Measurements from ENCODE around the gene TXNDC11.

TXNDC11 gene

GRCh38 chr16:11747949-11748403 lies 5.3 kb upstream of the TXNDC11 start:
- no peaks in the 10 kb centered on the region for H3K27me3 Mint-ChIP-seq (ENCODE audit: low read depth, poor library complexity)
- no peaks in the 10 kb centered on the region for H3K9me3 Mint-ChIP-seq
- peaks cover 17% of the 10 kb centered on the region for H3K4me1 Mint-ChIP-seq
- TF ChIP-seq CTCF (IDR thresholded peaks at IDR 0.05) = no peak
- no peak overlapping the region for H3K4me3 Mint-ChIP-seq
- peaks cover 36% of the 10 kb centered on the region for H3K36me3 Mint-ChIP-seq (ENCODE audit: low read depth)
- peak overlapping the region; percentile 62 for H3K27ac Mint-ChIP-seq
- DNase-seq = no peak

GRCh38 chr16:11744075-11744470 lies 1.4 kb upstream of the TXNDC11 start:
- peaks cover 42% of the 10 kb centered on the region for H3K4me1 Mint-ChIP-seq
- H3K27me3 Mint-ChIP-seq (ENCODE audit: low read depth, poor library complexity) = no peaks in the 10 kb centered on the region
- DNase-seq = no peak
- H3K36me3 Mint-ChIP-seq (ENCODE audit: low read depth) = peaks cover 19% of the 10 kb centered on the region
- peak overlapping the region; percentile 82 for H3K4me3 Mint-ChIP-seq
- no peaks in the 10 kb centered on the region for H3K9me3 Mint-ChIP-seq
- no peak overlapping the region for H3K27ac Mint-ChIP-seq
- TF ChIP-seq CTCF (IDR thresholded peaks at IDR 0.05) = no peak

- TF ChIP-seq CTCF (IDR thresholded peaks at IDR 0.05) = no peak
- H3K4me3 Mint-ChIP-seq = peak overlapping the region; percentile 82
- H3K4me1 Mint-ChIP-seq = peaks cover 42% of the 10 kb centered on the region
- DNase-seq = no peak
- no peaks in the 10 kb centered on the region for H3K27me3 Mint-ChIP-seq (ENCODE audit: low read depth, poor library complexity)
- H3K36me3 Mint-ChIP-seq (ENCODE audit: low read depth) = peaks cover 20% of the 10 kb centered on the region
- peak overlapping the region; percentile 75 for H3K27ac Mint-ChIP-seq
- H3K9me3 Mint-ChIP-seq = no peaks in the 10 kb centered on the region
These were observed 834 bp upstream of the TXNDC11 start for GRCh38 chr16:11743308-11744074.

- Mint-ChIP-seq H3K4me1 (peaks cover 45% of the 10 kb centered on the region), H3K36me3 (ENCODE audit: low read depth) (peaks cover 28% of the 10 kb centered on the region), H3K4me3 (peak overlapping the region; percentile 98), H3K9me3 (no peaks in the 10 kb centered on the region), H3K27me3 (ENCODE audit: low read depth, poor library complexity) (no peaks in the 10 kb centered on the region), H3K27ac (peak overlapping the region; percentile 96)
- no peak for DNase-seq
- no peak for TF ChIP-seq CTCF (IDR thresholded peaks at IDR 0.05)
These were observed 543 bp downstream of the TXNDC11 start for GRCh38 chr16:11742093-11742535.

- Mint-ChIP-seq H3K9me3 (no peaks in the 10 kb centered on the region), H3K27ac (peak overlapping the region; percentile 80), H3K36me3 (ENCODE audit: low read depth) (peaks cover 42% of the 10 kb centered on the region), H3K4me1 (peaks cover 45% of the 10 kb centered on the region), H3K27me3 (ENCODE audit: low read depth, poor library complexity) (peaks cover 3% of the 10 kb centered on the region), H3K4me3 (peak overlapping the region; percentile 98)
- DNase-seq = no peak
- no peak for TF ChIP-seq CTCF (IDR thresholded peaks at IDR 0.05)
These were observed 2.1 kb downstream of the TXNDC11 start for GRCh38 chr16:11740567-11740966.

Data from nephron progenitor cell (in vitro differentiated cells).